OCI-LY3 (cell line): Measurements from ENCODE around the gene MSN.

Experiments
- H2AFZ ChIP-seq: fragments of 200-600, 300-600 bp; shearing (Covaris generic); 2 replicates; pipeline ENCODE4 v1.6.0; 2014; ENCODE audit warnings: antibody characterized with exemption, low read depth, low read length
- H3K27ac ChIP-seq: fragments of 200-600, 300-600 bp; sonication (generic); 2 replicates; pipeline ENCODE4 v1.5.1; 2014; ENCODE audit warnings: mild to moderate bottlenecking, low read length, moderate library complexity, mixed read lengths
- H3K27me3 ChIP-seq: fragments of 200-600, 300-600 bp; sonication (generic); 2 replicates; pipeline ENCODE4 v1.6.1; 2014; ENCODE audit warnings: low read depth, low read length, mixed read lengths
- H3K36me3 ChIP-seq: fragments of 200-600, 300-600 bp; sonication (generic); replicated peaks from 2 replicates; pipeline ENCODE3; 2014; ENCODE audit warnings: low read depth, low read length, mixed read lengths
- H3K4me1 ChIP-seq: fragments of 300-600, 200-600 bp; sonication (generic); 2 replicates; pipeline ENCODE4 v1.6.1; 2014; ENCODE audit warnings: low read length, mixed read lengths
- H3K4me2 ChIP-seq: fragments of 200-600, 300-600 bp; sonication (generic); 2 replicates; pipeline ENCODE4 v1.6.1; 2014; ENCODE audit warnings: low read length, mixed read lengths
- H3K4me3 ChIP-seq: fragments of 300-600, 200-600 bp; sonication (generic); 2 replicates; pipeline ENCODE4 v1.5.1; 2014; ENCODE audit warnings: antibody characterized with exemption, mild to moderate bottlenecking, low read length, moderate library complexity
- H3K79me2 ChIP-seq: fragments of 300-600, 200-600 bp; shearing (Covaris generic); 2 replicates; pipeline ENCODE4 v1.6.1; 2014; ENCODE audit warnings: mild to moderate bottlenecking, low read length, mixed read lengths
- H3K9ac ChIP-seq: fragments of 300-600, 200-600 bp; shearing (Covaris generic); 2 replicates; pipeline ENCODE4 v1.6.0; 2014; ENCODE audit warnings: mild to moderate bottlenecking, low read length, moderate library complexity
- H3K9me3 ChIP-seq: fragments of 200-600, 300-600 bp; shearing (Covaris generic); 2 replicates; pipeline ENCODE4 v1.6.1; 2014; ENCODE audit warnings: low read length, mixed read lengths; ENCODE audit not compliant: insufficient read depth
- H4K20me1 ChIP-seq: fragments of 200-600, 300-600 bp; sonication (generic); 2 replicates; pipeline ENCODE4 v1.6.1; 2016; ENCODE audit warnings: low read length, mixed read lengths; ENCODE audit not compliant: insufficient read depth
- EZH2phosphoT487 ChIP-seq: fragments of 200-600 bp; shearing (Covaris generic); IDR thresholded peaks from 2 replicates; pipeline ENCODE4 v1.6.1; 2018; ENCODE audit warnings: antibody characterized with exemption, mixed run types, low read depth
- TF ChIP-seq, protein P1 (sequence below): fragments of 200-600, 300-600 bp; sonication (generic); IDR thresholded peaks from 2 replicates; pipeline ENCODE4 v1.5.1; 2014; ENCODE audit warnings: antibody characterized with exemption, low read length, low read depth

The MSN gene

GRCh38 chrX:65726715-65727114 is 59.3 kb downstream of the MSN start:
- Histone ChIP-seq H3K79me2 (peaks cover 7% of the 10 kb centered on the region; the same call in 1 of the 2 replicates), H2AFZ (no peak overlapping the region), H3K4me3 (no peak overlapping the region), H3K4me2 (no peak overlapping the region), H3K9ac (no peak overlapping the region), H3K27ac (no peak overlapping the region), H4K20me1 (peaks cover 23% of the 10 kb centered on the region), H3K9me3 (no peaks in the 10 kb centered on the region), H3K36me3 (peaks cover 37% of the 10 kb centered on the region), H3K4me1 (peaks cover 33% of the 10 kb centered on the region), H3K27me3 (no peaks in the 10 kb centered on the region)
- TF ChIP-seq EZH2phosphoT487: no peak
- TF ChIP-seq, protein P1, sequence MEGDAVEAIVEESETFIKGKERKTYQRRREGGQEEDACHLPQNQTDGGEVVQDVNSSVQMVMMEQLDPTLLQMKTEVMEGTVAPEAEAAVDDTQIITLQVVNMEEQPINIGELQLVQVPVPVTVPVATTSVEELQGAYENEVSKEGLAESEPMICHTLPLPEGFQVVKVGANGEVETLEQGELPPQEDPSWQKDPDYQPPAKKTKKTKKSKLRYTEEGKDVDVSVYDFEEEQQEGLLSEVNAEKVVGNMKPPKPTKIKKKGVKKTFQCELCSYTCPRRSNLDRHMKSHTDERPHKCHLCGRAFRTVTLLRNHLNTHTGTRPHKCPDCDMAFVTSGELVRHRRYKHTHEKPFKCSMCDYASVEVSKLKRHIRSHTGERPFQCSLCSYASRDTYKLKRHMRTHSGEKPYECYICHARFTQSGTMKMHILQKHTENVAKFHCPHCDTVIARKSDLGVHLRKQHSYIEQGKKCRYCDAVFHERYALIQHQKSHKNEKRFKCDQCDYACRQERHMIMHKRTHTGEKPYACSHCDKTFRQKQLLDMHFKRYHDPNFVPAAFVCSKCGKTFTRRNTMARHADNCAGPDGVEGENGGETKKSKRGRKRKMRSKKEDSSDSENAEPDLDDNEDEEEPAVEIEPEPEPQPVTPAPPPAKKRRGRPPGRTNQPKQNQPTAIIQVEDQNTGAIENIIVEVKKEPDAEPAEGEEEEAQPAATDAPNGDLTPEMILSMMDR: no peak

- no peaks in the 10 kb centered on the region for H3K27me3 ChIP-seq
- peaks cover 46% of the 10 kb centered on the region for H3K36me3 ChIP-seq
- H3K79me2 ChIP-seq: no peaks in the 10 kb centered on the region
- no peak for TF ChIP-seq EZH2phosphoT487
- TF ChIP-seq, protein P1: no peak
- H3K4me3 ChIP-seq: no peak overlapping the region
- no peak overlapping the region for H3K9ac ChIP-seq
- H3K9me3 ChIP-seq: no peaks in the 10 kb centered on the region
- no peaks in the 10 kb centered on the region for H4K20me1 ChIP-seq
- no peak overlapping the region for H3K27ac ChIP-seq
- H2AFZ ChIP-seq: no peak overlapping the region
- H3K4me2 ChIP-seq: no peak overlapping the region
- peaks cover 24% of the 10 kb centered on the region for H3K4me1 ChIP-seq
Observed at GRCh38 chrX:65731684-65732289, 64.3 kb downstream of the MSN start.

- no peak overlapping the region for H3K9ac ChIP-seq
- H3K4me2 ChIP-seq: no peak overlapping the region
- H3K79me2 ChIP-seq: no peaks in the 10 kb centered on the region
- TF ChIP-seq, protein P1: no peak
- no peak for TF ChIP-seq EZH2phosphoT487
- no peak overlapping the region for H2AFZ ChIP-seq
- H3K4me3 ChIP-seq: no peak overlapping the region
- peaks cover 12% of the 10 kb centered on the region for H3K36me3 ChIP-seq
- H3K4me1 ChIP-seq: no peaks in the 10 kb centered on the region
- no peaks in the 10 kb centered on the region for H3K9me3 ChIP-seq
- no peak overlapping the region for H3K27ac ChIP-seq
- H3K27me3 ChIP-seq: no peaks in the 10 kb centered on the region
- H4K20me1 ChIP-seq: no peaks in the 10 kb centered on the region
Observed at GRCh38 chrX:65740909-65741308, 73.5 kb downstream of the MSN start.

- Histone ChIP-seq H3K9ac (no peak overlapping the region), H3K4me2 (no peak overlapping the region), H4K20me1 (no peaks in the 10 kb centered on the region), H3K9me3 (no peaks in the 10 kb centered on the region), H3K4me3 (no peak overlapping the region), H2AFZ (no peak overlapping the region), H3K36me3 (peaks cover 9% of the 10 kb centered on the region), H3K79me2 (no peaks in the 10 kb centered on the region), H3K27ac (no peak overlapping the region), H3K4me1 (no peaks in the 10 kb centered on the region), H3K27me3 (no peaks in the 10 kb centered on the region)
- no peak for TF ChIP-seq EZH2phosphoT487
- TF ChIP-seq, protein P1: no peak
Observed at GRCh38 chrX:65741823-65742222, 74.4 kb downstream of the MSN start.
